ENCODE results near the gene ZNF365. TPM values are rescaled to one million over a fixed set of nuclear protein-coding genes. Genes with fewer than 3 reads are reported as not detected.

The ZNF365 gene
- total and polyA plus RNA-seq, 9 of the 15 experiments (the other 6 are each of a cell fraction or from before 2014, with no cell fraction given), result 0.03 to 0.04 TPM; not detected in 7

DNA sequence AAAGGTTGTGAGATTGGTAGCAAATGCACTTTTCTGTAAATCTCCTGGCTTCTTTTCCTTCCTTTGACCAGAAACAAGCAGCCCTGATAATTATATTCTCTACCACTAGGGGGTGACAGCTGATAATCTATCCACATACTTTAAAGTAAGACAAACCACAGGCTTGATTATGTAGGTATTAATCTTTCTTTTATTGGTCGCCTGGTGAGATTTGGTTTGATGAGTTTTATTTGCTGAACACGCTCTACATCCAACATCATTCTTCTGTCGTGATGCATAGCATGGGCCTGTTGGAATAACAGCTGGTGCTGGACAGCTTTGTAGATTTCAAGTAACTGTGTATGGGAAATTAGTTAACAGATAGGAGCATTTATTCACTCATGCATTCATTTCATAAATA lies 63.5 kb downstream of the ZNF365 start:
- Histone ChIP-seq H2AFZ (ENCODE audit: low read depth, low read length) (no peak overlapping the region), H3K4me2 (ENCODE audit: insufficient read depth, low read length) (no peak overlapping the region), H3K9me1 (ENCODE audit: control insufficient read depth, insufficient read depth, low read length) (no peaks in the 10 kb centered on the region), H3K9me3 (replicated peaks; ENCODE audit: control insufficient read depth, insufficient read depth, low read depth, low read length) (no peaks in the 10 kb centered on the region), H3K9ac (ENCODE audit: insufficient read depth in 1 of 2, low read depth in 2 of 2, low read length in 2 of 2) (no peak overlapping the region), H3K36me3 (ENCODE audit: control insufficient read depth, insufficient read depth, low read length) (no peaks in the 10 kb centered on the region), H3K4me1 (replicated peaks in 1 of 2; ENCODE audit: control insufficient read depth in 2 of 2, insufficient read depth in 2 of 2, low read length in 2 of 2) (no peaks in the 10 kb centered on the region), H3K4me3 (no peak overlapping the region), H3K27ac (ENCODE audit: extremely low read depth, low read depth, low read length) (no peak overlapping the region), H4K20me1 (replicated peaks; ENCODE audit: control insufficient read depth, insufficient read depth, low read length) (no peaks in the 10 kb centered on the region), H3K79me2 (ENCODE audit: control insufficient read depth, insufficient read depth, low read length) (no peaks in the 10 kb centered on the region), H3K27me3 (ENCODE audit: control insufficient read depth in 2 of 2, insufficient read depth in 2 of 2, low read length in 2 of 2) (no peaks in the 10 kb centered on the region)
- ChIA-PET POLR2A (no interaction called here), CTCF (ENCODE audit: low intra/inter-chr PET ratio) (interaction anchor here (0.6 to 1.7 kb wide), 6 partner anchors 380 to 1435 kb away, joined by 3 to 8 read pairs (median 4); no protein-coding TSS in a partner anchor)
- ATAC-seq, result peak; percentile 87
- FAIRE-seq, result peak; percentile 74
- in situ Hi-C loops (cut with MboI) (loop anchor here (25.0 kb wide), 1 partner anchor 1300 kb away; no protein-coding TSS in a partner anchor), intact Hi-C loops (cut with micrococcal nuclease) (loop anchor here (1.0 to 5.0 kb wide), 4 partner anchors 380 to 1283 kb away; partner anchors contain the start of gene EGR2)
- BruUV-seq (replicated peaks), result no TSS peak
- DNase-seq (ENCODE audit: extremely low read depth in 1 of 4, low spot score in 3 of 4), result peak; percentile 48 to 69 (median 62)
- 0% methylated on average over 3 of the region's 3 CpGs for WGBS (ENCODE audit: insufficient coverage, low coverage, missing lambda C conversion rate)
- TF ChIP-seq ZNF282 (CRISPR knock-in tag; IDR thresholded peaks at IDR 0.05) (no peak), RAD21 (CRISPR knock-in tag; conservative IDR thresholded peaks at IDR 0.05 in 1 of 2, IDR thresholded peaks at IDR 0.05 in 1 of 2) (peak; percentile 75 to 81), FOXK2 (conservative IDR thresholded peaks at IDR 0.05 in 1 of 2, IDR thresholded peaks at IDR 0.05 in 1 of 2; ENCODE audit: low read depth in 2 of 2) (peak in 1 of 2 experiments; percentile 41; a peak in 1 of 4 replicates), KLF16 (IDR thresholded peaks at IDR 0.05) (0 out of 2 replicates have a peak, but pooled peaks have one; percentile 41), ETV5 (CRISPR knock-in tag; IDR thresholded peaks at IDR 0.05; ENCODE audit: low read depth) (no peak), SMC3 (conservative IDR thresholded peaks at IDR 0.05; ENCODE audit: insufficient read depth, low read depth, low read length) (0 out of 2 replicates have a peak, but pooled peaks have one; percentile 30), ZNF316 (IDR thresholded peaks at IDR 0.05) (no peak), DACH1 (IDR thresholded peaks at IDR 0.05; ENCODE audit: partially characterized antibody) (peak; percentile 27)
- TF ChIP-seq, protein P1, sequence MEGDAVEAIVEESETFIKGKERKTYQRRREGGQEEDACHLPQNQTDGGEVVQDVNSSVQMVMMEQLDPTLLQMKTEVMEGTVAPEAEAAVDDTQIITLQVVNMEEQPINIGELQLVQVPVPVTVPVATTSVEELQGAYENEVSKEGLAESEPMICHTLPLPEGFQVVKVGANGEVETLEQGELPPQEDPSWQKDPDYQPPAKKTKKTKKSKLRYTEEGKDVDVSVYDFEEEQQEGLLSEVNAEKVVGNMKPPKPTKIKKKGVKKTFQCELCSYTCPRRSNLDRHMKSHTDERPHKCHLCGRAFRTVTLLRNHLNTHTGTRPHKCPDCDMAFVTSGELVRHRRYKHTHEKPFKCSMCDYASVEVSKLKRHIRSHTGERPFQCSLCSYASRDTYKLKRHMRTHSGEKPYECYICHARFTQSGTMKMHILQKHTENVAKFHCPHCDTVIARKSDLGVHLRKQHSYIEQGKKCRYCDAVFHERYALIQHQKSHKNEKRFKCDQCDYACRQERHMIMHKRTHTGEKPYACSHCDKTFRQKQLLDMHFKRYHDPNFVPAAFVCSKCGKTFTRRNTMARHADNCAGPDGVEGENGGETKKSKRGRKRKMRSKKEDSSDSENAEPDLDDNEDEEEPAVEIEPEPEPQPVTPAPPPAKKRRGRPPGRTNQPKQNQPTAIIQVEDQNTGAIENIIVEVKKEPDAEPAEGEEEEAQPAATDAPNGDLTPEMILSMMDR (IDR thresholded peaks at IDR 0.05 in 2 of 3, conservative IDR thresholded peaks at IDR 0.05 in 1 of 3; ENCODE audit: insufficient read depth in 2 of 3, low read depth in 1 of 3, low read length in 3 of 3), result peak; percentile 54 to 83 (median 73); a peak in 5 of 6 replicates
- TF ChIP-seq, protein P2, sequence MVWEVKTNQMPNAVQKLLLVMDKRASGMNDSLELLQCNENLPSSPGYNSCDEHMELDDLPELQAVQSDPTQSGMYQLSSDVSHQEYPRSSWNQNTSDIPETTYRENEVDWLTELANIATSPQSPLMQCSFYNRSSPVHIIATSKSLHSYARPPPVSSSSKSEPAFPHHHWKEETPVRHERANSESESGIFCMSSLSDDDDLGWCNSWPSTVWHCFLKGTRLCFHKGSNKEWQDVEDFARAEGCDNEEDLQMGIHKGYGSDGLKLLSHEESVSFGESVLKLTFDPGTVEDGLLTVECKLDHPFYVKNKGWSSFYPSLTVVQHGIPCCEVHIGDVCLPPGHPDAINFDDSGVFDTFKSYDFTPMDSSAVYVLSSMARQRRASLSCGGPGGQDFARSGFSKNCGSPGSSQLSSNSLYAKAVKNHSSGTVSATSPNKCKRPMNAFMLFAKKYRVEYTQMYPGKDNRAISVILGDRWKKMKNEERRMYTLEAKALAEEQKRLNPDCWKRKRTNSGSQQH (CRISPR knock-in tag; IDR thresholded peaks at IDR 0.05), result no peak
- TF ChIP-seq, protein P3, sequence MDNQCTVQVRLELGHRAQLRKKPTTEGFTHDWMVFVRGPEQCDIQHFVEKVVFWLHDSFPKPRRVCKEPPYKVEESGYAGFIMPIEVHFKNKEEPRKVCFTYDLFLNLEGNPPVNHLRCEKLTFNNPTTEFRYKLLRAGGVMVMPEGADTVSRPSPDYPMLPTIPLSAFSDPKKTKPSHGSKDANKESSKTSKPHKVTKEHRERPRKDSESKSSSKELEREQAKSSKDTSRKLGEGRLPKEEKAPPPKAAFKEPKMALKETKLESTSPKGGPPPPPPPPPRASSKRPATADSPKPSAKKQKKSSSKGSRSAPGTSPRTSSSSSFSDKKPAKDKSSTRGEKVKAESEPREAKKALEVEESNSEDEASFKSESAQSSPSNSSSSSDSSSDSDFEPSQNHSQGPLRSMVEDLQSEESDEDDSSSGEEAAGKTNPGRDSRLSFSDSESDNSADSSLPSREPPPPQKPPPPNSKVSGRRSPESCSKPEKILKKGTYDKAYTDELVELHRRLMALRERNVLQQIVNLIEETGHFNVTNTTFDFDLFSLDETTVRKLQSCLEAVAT (IDR thresholded peaks at IDR 0.05), result no peak
- TF ChIP-seq, protein P4, sequence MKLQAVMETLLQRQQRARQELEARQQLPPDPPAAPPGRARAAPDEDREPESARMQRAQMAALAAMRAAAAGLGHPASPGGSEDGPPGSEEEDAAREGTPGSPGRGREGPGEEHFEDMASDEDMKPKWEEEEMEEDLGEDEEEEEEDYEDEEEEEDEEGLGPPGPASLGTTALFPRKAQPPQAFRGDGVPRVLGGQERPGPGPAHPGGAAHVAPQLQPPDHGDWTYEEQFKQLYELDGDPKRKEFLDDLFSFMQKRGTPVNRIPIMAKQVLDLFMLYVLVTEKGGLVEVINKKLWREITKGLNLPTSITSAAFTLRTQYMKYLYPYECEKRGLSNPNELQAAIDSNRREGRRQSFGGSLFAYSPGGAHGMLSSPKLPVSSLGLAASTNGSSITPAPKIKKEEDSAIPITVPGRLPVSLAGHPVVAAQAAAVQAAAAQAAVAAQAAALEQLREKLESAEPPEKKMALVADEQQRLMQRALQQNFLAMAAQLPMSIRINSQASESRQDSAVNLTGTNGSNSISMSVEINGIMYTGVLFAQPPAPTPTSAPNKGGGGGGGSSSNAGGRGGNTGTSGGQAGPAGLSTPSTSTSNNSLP (IDR thresholded peaks at IDR 0.05; ENCODE audit: borderline replicate concordance, low read depth, low read length), result 0 out of 2 replicates have a peak, but pooled peaks have one; percentile 20
- TF ChIP-seq, protein P5, sequence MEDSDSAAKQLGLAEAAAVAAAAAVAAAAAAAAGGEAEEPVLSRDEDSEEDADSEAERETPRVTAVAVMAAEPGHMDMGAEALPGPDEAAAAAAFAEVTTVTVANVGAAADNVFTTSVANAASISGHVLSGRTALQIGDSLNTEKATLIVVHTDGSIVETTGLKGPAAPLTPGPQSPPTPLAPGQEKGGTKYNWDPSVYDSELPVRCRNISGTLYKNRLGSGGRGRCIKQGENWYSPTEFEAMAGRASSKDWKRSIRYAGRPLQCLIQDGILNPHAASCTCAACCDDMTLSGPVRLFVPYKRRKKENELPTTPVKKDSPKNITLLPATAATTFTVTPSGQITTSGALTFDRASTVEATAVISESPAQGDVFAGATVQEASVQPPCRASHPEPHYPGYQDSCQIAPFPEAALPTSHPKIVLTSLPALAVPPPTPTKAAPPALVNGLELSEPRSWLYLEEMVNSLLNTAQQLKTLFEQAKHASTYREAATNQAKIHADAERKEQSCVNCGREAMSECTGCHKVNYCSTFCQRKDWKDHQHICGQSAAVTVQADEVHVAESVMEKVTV (CRISPR knock-in tag; IDR thresholded peaks at IDR 0.05), result peak; percentile 52; the same call in 1 of the 2 replicates
